CD4-positive, alpha-beta T cell treated with Interleukin-1 beta for 1 hour (primary cell): ENCODE measurements around the gene IMPDH1.

Experiments
- DNase-seq, 2 donors: peaks; one replicate each; pipeline ENCODE4 v3.0.0-alpha.2; 2020 to 2022

The IMPDH1 gene

DNA sequence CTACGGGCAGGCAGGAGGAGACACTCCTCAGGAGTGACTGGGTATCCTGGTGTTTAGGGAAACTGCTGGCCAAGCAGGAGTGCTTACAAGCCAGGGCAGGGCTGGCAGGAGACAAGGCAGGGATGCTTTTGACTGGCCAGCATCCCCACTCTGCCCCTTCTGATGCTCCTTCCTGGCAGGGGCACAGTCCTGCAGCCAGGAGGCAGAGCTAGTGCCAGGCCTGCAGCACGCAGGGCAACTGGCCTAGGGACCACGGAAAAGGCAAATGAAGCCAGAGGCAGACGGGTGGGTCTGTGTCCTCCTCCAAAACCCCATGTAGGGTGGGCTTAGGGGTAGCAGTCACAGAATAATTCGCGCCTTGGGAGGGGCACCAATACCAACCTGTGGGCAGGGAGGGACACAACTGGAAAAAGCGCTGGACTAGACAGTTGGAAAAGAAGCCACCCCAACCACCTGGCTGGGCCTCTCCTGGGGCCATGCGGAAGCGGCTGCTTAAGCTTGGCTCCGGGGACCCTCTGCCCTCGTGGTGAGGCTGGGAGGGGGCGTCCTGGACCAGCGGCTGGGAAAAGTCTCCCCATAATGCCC is 4.8 kb downstream of the IMPDH1 start:
- DNase-seq: no peak

DNA sequence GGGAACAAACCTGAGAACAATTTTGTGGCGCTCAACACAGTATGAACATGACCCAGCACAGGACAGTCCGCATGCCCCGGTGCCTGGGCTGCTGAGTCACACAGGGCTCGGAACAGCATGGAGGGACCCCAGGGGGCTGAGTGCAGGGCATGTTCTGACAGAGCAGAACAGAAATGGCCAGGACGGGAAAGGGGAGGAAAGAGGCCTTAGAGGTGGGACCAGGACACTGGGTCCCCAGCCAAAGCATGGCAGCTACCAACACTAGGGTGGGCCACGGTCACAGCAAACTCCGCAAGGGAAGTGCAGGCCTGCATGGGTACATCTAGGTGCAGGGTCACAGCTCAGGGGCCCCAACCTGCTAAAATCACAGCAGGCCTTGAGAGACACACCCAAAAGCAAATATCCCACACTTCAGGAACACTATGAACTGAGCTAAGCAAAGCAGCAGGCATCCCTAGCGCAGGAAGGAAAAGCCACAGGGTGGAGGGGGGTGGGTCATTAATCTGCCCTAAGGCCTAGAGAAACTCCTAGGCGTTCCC is 5.6 kb downstream of the IMPDH1 start:
- DNase-seq: no peak

DNA sequence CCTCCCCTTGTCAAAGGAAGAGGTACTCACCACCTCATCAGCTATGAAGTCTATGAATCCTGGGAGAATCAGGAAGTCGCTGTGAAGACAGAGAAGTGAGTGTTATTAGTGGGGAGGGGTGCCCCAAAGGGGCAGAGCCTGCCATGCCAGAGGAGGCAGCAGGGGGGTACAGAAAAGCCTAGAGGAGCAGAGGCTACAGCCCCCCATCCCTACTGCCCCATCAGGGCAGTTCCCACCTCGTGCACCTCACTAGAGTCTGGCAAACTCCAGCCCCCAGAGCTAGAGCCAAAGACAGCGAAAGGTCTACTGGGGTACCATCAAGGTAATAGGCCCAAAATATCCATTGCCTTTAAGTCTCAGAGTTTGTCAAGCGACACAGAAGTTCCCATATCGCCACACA is 6.1 kb downstream of the IMPDH1 start:
- no peak for DNase-seq

DNA sequence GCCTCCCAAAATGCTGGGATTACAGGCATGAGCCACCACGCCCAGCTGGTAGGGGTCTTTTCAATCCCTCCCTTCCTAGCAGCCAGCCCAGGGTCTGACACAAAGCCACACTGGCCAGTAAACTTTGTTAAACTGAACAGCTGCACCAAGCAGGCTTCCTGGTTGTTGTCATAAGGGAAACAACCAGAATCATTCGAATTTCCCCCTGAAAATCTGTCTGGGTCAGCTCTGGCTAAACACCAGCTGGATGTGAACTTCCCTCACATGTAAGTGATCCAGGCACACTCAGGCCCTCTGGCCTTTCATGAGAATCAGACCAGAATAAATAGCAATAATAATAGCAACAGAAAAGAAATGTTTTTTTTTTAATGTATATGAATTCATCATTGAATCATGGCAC is 7.4 kb downstream of the IMPDH1 start:
- no peak for DNase-seq

DNA sequence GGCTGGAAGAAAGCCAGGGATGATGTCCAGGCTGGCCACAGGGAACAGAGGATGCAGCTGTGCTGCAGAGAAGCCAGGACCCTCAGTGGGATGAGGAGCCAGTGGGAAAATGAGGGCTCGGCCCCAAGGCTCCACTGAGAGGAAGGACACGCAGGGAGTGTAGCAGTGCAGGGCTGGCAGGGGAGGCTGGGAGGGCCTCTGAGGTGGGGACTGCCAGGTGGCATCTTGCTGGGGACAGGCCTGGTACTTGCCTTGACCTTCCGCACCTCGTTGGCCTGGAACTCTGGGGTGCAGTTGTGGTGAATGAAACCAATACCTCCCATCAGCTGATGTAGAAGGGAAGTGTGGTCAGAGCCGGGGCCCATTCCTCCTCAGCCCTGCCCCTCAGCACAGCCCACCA is 9.2 kb downstream of the IMPDH1 start:
- no peak for DNase-seq

DNA sequence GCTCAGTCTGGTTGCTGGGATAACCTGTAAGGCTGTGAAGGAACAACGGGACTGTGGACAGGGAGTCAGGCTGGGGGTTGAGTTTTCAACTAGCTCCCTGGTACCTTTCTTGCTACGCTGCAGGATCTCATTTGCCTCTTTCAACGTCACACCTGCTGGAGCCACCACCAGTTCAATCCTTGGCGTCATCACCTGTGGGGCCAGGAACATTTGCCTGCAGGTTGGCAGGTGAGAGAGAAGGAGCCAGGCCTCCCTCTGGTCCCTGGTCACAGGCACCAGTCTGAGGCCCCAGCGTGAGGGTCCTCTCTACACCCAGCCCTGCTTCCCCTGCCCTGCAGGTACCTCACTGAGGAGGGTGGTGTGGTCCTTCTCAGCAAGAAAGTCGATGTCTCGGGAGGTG is 9.8 kb downstream of the IMPDH1 start:
- no peak for DNase-seq

DNA sequence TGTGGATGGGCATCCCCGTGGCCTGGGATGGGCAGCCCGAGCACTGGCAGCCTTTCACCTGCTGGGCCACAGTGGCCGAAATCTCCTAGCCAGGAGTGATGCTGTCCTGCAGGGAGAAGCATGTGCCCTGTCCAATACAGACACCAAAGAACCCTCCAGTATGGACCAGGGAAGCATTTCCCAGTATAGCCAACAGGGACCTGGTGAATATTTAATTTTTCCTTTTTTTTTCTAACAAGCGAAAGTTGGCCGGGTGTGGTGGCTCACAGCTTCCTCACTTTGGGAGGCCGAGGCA is 11.0 kb downstream of the IMPDH1 start:
- DNase-seq: no peak

DNA sequence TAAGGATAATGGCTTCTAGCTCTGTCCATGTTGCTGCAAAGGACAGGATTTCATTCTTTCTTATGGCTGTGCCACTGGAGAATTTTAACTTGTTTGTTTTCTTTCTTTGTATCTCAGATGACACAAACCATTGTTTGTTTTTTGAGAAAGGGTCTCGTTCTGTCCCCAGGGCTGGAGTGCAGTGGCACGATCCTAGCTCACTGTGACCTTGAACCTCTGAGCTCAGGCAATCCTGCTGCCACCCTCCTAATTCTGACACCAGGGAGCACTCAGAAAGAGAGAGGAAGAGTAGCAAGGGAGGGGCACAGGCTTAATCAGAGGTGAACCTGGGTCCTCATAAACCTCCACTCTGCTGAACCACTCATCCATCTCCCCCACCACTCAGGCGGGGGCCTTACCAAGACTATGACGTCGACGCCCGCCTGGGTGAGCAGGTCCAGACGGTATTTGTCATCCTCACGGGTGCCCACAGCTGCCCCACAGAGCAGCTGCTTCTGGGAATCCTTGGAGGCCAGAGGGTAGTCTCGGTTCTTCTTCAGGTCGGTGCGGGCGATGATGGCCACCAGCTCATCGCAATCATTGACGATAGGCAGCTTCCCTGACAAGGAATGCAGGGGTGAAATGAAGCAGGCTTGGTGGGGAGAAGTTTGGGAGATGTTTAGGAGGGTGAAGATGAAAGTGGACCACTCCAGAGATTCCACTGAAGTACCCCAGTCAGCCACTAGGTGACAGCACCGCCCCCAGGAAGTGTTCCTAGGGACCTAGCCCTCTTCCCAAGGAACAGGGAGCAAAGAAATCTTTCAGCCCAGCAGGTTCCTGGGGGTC is 11.6 kb downstream of the IMPDH1 start:
- peak; percentile 19 to 40 for DNase-seq

DNA sequence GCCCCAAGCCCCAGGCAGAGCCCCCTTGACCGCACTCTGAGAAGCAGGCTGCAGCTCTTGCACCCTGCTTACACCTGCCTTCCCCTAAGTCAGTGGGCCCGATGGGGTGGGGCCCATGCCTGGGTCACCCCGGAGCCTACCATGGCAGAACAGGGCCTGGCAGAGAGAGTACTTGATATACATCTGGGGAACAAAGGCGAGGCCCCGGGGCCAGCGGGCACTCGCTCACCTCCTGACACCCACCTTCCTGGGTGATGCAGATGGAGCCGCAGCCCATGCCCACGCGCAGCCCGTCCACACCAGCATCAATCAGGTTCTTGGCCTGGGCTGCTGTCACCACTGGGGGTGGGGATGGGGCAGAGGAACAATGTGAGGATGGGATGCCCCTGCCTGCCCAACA is 13.4 kb downstream of the IMPDH1 start:
- no peak for DNase-seq

DNA sequence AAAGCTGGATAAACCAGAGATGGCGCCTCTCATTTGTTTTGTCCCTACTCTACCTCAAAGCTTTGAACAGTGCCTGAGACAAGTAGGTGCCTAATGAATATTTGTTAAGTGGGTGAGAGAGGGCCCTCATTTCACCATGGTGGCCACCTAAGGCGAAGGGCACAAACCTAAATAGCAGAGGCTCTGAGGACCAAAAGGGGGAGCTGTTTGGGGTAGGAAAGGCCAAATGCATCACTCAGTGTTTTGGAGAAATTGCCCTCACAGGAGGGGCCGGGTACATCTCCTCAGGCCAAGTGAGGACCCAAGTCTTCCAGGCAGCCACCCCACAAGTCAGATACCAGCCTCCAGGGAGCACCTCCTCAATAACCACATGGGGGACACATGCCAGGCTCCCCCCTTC is 14.0 kb downstream of the IMPDH1 start:
- no peak for DNase-seq

DNA sequence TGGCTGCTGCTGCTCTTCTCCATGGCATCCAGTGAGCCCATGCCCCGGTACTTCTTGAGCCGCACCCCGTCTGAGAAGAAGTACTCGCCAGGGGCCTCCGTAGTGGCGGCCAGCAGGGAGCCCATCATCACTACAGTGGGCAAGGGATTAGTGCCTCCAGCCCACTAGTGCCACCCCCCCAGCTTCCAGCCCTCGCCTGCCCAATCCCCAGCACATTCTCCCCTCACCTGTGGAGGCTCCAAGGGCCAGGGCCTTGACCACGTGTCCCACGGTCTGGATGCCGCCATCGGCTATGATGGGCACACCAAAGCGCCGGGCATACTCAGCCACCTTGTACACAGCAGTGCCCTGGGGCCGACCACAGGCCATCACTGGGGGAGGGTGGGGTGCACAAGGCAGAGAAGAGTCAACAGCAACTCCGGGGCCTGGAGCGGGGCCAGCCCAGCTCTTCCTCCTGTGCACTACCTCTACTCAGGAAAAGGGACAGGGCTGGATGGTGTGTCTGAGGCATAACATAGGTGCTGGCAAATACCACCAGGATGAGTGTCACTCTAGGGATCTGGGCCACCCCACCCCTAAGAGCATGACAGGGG is 14.8 kb downstream of the IMPDH1 start:
- no peak for DNase-seq

DNA sequence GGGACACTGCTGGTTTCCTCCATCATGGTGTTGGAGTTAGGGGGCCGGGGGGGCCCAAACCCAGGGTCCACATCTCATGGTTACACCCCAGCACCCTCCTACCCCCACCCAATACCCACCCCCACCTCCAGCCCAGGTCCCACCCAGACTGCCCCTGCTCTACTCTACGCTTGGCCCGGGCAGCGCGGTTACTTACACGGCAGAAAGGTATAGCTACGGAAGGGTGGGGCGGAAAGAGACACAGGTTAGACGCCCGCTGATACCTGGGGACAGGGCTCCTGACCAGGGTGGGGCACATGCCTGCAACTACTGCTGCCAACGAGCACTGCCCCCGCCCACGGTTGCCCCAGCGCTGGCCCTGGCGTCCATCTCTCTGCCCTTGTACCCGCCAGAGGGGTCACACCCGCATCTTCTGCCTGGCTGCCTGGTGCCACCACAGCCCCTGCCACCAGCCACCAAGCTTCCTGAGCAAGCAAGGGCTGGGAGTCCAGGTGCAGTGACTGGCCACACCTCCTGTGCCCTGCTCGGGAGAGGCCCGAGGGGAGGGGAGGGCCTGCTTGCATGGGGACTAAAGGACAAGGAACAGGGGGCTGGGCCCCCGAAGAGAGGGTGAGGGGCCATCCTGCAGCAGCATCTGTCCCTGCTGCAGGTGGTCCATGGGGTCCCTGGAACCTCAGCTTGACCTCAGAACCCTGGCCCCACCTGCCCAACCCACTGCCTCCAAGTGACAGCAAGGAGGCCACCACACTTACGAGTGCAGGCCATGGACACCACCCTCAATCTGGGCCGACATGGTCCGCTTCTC is 16.1 kb downstream of the IMPDH1 start:
- DNase-seq: no peak

DNA sequence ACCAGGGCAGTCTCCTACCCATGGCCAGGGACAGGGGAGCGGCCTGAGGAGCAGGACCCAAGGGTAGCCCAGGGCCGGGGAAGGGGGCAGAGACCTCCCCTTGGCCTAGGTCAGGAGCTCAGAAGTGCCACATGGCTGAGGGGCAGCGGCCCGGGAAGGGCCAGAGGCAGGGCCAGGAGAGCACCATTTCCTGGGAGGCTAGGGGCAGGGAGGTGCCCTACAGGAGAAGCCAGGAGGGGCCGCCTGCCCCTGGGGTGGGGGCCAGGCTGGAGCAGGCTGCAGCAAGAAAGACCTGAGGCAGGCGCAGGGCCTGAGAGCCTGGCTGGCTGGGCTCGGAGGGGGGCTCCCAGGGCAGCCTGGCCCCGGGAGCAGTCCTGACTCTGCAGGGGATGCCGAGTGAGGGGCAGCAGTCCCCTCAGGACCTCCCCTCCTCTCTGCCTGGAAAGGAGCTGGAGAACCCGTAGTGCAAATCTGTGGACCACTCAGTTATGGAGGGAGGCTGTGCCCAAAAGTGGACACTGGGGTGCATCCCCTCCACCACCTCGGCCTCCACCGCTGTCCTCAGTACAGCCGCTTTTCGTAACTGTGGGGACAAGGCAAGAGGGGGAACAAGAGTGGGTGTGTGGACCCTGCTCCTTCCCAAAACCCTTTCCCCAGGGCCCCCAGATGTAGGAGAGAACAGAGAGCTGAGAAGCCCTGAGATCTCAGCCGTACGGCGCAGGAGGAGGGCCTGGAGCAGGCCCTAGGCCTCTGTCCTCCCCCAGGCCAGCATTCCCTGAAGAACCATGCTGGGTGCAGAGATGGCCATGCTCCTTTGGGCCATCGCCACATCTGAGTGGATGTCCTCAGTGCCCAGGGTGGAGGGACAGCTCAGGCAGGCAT is 17.1 kb downstream of the IMPDH1 start:
- no peak for DNase-seq

DNA sequence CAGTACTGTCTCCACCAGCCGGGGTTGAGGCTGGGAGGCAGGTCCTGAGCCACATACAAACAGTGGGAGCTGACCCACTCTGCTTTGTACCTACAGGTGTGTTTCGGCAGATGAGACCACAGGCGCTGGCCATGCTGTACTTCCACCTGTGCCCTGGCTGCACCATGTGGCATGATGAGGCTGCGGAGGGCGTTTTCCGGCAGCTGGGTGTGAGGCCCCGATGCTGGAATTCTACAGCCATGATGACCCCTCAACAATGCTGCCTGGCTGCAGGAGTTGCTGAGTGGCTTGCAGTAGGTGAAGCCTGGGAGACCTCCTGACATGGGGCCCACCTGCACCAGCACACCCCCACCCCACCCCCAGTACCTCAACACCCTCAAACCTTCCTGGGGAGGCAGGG is 18.0 kb downstream of the IMPDH1 start:
- DNase-seq: no peak

DNA sequence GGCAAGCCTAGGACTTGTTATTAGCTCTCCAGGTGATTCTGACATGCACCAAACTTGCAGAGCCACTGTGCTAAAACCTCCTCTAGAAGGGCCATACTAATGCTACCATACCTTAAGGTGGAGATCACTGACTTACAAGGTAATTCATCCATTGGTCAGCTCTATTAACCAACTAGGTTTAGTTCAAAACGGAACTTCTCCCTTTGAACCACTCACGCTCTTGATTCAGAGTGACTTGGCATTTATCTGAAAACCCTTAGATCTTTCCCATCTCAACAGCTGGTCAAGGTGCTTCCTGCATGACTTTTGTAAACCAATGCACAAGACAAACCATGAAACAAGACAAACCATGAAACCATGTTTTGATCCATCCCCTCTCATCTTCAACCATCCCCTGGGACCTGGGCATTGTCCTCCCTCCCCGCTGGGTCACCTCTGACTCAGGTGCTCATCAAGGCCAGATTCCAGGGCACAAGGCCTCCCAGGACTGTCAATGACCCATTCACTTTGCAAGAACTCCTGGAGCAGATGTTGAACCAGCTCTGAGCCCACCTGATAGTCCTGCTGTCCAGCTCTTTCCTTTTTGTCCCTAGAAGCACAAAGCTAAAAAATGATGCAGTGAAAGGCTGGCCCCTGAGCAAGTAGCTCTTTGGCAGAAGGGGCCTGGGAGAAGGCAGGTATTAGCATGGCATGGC is 18.8 kb downstream of the IMPDH1 start:
- DNase-seq: no peak

DNA sequence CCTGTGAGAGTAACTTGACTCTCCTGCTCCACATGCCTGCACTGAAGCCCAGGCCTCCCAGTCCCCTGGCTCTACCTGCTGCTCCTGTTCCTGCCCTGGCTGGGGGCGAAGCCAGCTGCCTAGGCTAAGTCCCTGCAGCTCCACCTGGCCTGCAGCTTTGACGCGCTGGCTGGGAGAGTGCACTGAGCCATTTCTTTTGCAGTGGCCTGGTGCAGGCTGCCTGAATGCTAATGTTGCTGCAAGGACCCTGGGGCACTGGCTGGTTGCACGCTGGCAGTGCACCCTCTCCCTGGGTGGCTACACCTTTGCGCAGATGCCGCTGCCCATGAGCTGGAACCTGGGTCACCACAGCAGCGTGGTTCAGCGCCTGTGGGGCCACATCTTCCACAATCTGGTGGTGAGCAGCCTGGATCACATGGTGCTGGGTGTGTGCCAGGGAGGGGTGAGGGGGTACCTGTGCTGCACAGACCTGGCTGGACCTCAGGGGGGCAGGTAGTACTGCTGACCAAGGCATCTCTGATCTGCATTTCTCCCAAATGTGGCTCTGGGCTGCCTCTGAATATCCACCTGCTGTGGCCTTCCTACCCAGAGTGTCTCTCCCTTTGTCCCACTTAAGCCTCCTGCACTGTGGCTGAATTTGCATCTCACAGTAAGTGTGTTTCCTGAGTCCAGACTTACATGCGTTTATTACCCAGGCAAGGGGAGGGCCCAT is 20.0 kb downstream of the IMPDH1 start:
- no peak for DNase-seq

DNA sequence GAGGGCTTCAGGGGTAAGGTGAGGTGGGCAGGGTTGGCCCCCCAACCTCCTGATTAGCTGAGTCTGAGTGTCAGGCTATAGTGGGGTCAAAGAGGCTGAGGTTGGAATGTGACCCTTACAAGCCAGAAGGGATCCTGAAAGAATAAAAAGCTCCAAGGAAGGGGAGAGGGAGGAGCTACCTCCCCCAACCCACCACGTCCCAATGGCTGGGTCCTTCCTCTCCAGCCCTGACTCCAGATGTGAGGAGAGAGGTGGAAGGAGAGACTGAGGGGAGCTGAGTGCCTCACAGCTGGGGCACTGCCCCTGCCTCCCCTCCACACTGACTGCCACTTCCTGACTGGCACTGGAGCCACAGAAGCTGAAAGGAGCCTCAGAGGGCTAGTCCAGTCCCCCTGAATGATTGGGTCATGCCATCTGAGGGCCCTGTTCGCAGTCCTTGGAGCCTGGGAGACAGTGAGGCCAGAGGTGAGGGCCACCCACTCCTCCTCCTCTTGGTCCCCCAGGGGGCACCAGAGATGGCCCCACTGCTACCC is 20.6 kb downstream of the IMPDH1 start:
- no peak for DNase-seq

DNA sequence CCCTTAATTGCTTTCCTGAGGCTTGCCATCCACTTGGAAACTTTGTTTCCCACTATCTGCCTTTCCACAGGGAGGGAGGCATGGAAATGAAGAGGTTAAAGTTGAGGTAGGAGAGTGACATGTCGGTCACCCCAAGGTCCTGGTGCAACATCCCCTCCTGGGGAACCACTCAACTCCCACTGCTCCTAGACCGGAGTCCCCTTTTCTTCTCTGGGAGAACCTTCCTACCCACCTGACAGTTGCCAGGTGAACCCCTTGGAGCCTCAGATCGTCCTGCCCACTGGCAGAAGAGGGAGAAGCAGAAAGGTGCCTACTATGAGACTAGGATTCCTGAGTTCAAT is 21.7 kb downstream of the IMPDH1 start:
- no peak for DNase-seq

DNA sequence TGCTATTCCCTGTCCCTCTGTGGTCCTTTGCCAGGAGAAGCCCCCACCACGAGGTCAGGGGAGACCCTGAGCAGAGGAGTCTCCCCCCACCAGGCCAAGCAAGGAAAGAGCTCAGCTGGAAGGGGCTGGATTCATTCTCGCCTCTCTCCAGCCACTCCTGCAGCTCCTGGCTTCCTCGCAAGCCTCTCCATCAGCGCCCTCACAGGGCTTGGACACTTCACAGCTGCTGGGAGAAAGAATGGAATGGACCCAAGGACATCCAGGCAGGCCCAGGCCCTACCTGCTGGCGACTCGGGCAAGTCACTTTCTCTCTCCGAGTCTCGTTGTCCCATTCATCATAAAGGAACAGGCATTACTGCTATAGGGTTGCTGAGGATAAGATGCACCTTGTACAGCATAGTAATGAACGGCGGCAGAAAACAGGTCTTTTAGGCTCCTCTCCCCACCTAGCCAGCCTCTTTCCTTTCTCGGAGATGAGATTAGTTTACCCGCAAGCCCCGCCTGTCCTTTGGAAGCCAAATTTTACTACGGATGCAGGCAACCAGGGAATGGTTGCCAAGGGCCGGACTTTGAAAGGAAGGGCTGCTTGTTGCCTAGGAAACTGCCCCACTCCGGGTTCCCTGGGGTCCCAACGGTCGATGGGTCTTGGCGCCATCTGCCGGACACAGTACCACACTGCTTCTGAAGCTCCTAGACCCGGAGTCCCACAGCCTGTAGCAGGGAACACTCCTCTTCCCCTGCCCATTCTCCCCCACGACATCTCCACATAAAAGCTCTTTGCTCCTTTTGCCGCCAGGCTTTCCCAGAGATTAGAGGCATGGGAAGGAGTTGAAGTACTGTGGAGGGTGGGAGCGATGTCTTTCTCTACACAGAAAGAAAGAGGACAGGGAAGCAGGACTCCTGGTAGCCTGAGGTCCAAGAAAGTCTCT is 22.3 kb downstream of the IMPDH1 start:
- peak; percentile 64 to 66 for DNase-seq
